GM21723 (cell line): ENCODE data around the gene PITPNB.

Experiments
- ATAC-seq: cut with Tn5 transposase; IDR thresholded peaks from one replicate; pipeline ENCODE4 v1.9.1; 2021; ENCODE audit warnings: mild to moderate bottlenecking, moderate library complexity; ENCODE audit not compliant: unreplicated experiment

PITPNB gene

DNA sequence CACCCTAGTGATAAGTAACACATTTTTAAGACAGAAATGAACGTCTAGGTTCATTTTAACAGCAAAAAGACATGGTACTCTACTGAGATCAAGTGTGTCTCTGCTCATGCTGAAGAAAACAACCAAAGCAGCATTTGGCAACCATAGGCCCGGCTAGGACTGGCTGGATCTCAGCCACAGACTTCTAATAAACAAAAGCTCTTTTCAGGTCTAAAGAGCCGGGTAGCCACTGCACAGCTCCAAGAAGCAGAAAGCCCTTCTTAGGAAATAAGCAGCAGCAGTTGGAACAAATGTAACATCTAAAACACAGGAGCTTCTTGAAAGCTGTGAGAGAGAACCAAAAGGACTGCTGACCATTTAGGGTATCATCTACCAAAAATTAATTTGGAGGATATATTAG lies 37.6 kb downstream of the PITPNB start:
- ATAC-seq, result no peak

- no peak for ATAC-seq
Measured at GRCh38 chr22:27880778-27881394, 38.2 kb downstream of the PITPNB start.

GRCh38 chr22:27879923-27880322 lies 39.1 kb downstream of the PITPNB start:
- no peak for ATAC-seq

DNA sequence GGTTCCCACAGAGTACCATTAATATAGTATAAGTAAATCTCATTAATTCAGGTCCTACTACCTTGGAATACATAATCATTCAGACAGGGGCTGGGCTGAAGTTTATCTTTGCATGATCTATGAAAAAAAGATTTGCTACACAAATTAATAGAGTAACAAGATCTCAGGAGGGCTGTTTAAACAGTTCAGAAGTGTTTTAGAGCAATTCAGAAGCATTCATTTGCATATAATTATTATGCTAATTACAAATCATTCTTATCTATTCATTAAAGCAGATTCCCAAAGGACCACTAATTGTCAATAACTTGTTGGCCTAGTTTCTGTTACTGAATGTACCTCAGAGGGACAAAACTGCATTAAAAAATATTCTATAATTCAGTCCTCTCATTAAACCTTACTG lies 40.5 kb downstream of the PITPNB start:
- no peak for ATAC-seq

- ATAC-seq, result no peak
Measured at GRCh38 chr22:27877501-27877900, 41.6 kb downstream of the PITPNB start.

- no peak for ATAC-seq
Measured at GRCh38 chr22:27876684-27877083, 42.4 kb downstream of the PITPNB start.

- no peak for ATAC-seq
Measured at GRCh38 chr22:27875951-27876350, 43.1 kb downstream of the PITPNB start.

DNA sequence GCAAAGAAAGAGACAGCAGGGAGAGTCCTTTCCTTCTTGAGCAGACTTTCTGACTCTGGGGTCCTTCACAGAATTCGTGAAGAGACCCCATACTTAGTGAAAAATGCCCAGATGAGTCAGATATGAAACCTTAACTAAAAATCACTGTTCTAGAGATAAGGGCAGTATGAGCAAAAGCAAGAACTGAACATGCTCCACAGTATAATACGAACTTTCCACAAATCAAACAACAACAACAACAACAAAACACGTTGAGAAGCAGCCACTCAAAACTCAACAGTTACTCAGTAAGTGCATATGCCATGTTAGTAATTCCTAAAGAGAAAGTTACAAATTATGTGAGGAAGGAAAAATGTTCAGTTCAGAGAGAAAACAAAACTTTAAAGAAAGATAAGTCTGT lies 44.3 kb downstream of the PITPNB start:
- ATAC-seq, result no peak

- no peak for ATAC-seq
Measured at GRCh38 chr22:27874185-27874584, 44.9 kb downstream of the PITPNB start.

DNA sequence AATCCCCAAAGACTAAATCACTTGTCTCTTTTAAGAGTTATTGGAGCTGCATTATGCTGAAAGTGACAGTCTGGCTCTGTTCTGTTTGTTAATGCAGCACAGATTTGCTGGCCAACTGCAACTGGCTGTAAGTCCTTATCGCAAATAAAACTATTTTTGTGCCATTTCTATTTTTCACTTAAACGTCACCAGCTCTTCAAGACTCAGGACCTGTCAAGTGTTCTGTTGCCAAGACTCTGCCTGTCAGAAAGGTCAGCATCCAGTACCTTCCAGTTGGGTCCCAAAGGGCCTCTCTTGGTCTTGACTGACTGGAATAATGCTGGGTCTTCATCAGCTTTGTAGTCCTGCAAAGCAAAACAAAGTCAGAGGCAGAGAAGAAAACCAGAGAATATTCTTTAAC lies 45.6 kb downstream of the PITPNB start:
- no peak for ATAC-seq

DNA sequence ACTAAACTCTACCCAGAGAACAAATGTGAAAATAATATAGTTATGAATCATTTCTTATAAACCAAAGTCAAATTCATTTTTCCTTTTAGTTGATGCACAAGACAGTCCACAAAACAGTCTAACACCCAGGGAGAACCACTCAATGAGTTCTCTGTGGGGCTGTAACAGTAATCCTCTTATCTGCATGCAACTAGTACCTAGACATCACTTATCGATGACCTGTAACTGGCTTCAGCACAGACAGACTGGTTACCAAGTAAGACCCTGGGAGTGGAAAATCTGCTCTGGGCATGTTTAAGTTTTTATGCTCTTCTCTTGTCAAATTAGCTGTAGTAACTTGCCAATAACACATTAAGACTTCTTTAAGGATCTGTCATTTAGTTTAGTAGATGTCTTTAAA lies 46.6 kb downstream of the PITPNB start:
- no peak for ATAC-seq

- ATAC-seq, result no peak
Measured at GRCh38 chr22:27871306-27872014, 47.6 kb downstream of the PITPNB start.

DNA sequence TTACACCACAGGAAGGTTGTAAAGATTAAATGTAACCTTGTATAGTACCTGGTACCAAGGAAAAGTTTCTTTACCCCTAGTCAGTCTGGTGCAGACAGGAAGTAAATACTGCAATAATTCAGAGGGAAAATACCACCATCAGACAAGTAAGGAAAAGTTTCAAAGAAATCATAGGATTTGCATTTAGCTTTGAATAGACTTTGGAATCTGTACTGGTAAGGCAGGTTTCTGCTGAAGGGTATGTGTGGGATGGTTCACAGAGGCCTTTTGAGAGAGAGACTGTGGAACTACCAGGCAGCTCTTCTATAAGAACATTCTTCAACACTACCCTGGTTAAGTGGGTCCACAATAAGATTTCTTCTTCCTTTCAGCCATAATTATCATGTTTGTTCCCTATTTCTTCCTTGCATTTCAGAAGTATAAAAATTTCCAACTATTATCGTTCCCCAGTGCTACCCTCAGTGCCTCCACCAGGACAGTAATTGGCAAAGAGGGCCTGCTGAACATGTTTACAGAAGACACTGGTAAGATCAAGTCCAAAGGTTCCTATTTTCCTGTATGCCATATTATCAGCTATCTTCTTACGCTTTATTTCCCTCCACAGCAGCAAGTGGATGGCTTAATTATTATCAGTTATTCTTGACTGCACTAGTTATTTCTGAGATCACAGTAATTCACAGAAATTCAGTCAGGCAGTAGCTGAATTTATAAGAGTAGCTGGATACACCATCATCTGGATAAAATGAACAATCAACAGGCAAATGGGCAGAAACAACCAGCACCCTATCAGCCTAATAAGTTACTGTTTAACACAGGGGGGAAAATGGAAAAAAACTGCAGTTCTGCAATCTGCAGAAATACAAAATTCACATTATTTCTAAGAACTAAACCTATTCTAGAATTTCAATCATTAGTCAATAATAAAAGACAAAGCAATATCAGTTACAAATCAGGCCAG lies 48.5 kb downstream of the PITPNB start:
- ATAC-seq, result no peak

GRCh38 chr22:27868732-27869282 lies 50.2 kb downstream of the PITPNB start:
- no peak for ATAC-seq

DNA sequence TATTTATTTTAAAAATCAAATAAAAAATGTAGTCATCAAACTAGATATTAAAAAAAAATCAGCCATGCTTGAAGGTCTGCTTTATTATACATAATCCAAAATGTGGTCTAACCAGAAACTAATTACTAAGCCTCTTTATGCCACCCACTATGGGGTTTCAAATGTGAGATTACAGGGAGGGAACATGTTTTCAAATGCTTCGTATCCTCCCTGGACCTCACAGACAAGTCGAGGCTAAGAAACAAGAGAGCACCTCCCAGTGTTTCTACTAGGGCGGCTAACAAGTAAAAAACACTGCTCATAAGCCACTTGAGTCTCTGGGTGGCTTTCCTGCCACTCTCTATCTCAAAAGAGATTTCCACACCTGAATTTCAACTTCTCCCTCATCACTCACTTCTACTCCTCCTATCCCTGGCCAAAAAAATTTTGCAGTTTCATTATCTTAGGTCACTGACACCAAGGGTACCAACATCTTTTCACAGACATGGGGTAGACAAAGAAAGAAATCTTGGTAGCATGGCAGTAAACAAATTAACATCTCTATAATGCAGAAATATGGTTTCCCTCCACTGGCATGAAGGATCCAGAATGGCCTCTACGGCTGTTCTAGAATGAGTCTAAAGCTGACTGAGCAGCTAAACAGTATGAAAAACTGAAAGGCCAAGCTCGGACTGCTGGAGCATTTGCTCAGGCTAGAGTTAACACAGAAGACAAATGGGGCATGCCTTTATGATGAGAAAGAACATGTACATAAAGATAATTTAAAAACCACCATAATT lies 50.9 kb downstream of the PITPNB start:
- no peak for ATAC-seq

GRCh38 chr22:27867085-27867952 lies 51.7 kb downstream of the PITPNB start:
- no peak for ATAC-seq

DNA sequence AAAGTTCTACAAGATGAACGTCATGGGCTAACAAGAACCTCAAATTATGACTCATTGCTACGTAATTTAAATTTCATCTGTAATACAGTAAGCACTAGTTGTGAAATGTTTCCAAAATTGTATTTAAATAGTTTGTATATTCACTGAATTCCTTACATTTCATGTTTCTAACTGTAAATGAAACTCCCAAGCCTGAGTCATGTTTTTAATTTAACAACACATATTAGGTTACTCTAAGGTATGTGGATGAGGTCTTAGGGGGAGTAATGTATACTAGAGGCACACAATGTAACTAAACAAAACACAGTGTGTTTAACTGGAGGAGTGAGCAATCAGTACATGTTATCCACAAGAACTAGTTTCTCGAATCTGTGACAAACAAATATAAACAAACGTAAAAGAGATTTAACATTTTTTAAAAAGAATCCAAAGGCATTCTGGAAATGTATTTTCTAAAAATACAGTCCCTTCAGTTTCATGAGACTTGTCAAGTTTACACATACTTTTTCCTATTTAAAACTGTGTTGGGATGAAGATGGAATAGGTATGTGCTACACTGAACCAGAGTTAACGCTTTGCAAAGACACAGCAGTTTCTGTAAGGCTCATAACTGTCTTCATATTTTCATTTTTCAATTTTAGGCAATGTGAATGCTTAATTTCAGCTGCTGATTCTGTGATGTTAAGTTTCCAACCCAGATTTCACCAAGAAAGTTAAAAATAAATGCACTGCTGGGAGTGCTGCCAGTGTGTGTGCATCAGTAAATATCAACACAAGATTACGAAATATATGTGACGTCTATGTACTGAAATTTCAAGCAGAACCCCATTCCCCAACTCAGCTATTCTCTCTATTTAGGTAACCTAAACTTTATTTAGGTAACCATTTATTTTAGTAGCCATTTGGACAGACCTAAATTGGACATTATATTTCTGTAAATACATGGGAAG lies 52.6 kb downstream of the PITPNB start:
- ATAC-seq, result no peak

- ATAC-seq, result no peak
Measured at GRCh38 chr22:27865496-27865895, 53.6 kb downstream of the PITPNB start.

- no peak for ATAC-seq
Measured at GRCh38 chr22:27863556-27863955, 55.5 kb downstream of the PITPNB start.
